Dedifferentiated amniotic fluid mesenchymal stem cell (primary cell): Measurements from ENCODE around the gene MYMK.

Source experiments
- DNase-seq: peaks from one replicate; pipeline ENCODE4 v3.0.0-alpha.2; 2016; ENCODE audit errors: extremely low spot score

MYMK gene

DNA sequence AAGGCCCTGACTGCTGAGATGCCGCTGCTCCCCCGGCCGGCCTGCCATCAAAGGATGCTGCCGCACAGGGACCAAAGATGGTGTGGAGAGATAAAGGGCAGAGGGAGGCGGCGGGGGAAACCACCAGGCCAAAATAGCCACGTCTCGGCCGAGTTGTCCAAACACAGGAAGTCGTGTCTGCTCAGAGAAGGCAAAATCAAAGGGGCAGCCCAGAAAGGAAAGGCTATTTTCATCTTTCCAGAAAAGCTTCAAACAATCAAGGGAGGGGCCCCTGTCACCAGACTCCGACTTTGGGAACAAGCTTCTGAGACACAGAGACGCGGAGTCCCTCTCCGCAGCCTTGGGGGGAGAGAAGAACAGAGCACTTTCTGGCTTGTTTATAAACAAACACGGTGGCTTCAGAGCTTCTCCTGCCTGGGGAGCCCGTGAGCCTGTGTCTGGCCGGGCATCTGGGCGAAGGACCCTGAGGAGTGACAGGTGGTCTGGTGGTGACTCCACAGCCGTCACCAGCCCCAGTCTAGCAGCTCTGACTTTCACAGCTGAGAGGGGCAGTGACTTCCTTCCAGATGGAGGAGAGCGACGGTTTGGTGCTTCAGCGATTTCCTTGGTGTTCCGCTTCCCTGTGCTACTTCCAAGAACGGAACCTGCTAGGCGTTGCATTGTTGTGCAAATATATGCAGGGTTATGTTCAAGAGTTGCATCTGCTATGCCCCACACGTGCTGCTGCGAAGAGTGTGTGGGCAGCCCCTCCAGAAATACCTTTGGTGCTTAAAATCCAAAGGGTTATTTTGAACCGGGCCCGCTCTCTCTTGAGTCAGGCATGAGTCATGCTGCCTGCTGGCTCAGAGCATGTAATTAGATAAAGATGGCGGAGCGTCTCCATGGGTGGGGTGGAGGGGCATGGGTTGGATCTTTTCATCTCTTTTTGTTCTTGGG lies 33.7 kb upstream of the MYMK start:
- peak; percentile 69 for DNase-seq

DNA sequence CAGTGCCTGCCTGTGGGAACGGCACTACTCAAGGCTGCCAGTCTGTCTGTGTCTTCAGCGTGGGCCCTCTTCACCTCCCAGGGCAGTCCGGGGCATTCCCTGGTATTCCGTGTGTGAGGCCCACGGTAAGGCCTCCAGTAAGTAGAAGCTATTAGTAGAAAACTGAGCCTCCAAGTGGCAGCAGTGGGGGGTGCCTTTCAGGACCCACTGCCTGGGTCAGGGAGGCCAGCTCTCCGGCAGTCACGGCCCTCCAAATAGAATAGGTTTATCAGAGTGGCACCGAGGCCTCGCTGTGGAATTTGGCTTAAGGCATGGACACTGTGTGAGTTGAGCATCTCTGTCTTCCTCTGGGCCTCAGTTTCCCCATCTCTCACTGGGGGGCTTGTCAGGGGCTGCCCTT lies 32.8 kb upstream of the MYMK start:
- no peak for DNase-seq

DNA sequence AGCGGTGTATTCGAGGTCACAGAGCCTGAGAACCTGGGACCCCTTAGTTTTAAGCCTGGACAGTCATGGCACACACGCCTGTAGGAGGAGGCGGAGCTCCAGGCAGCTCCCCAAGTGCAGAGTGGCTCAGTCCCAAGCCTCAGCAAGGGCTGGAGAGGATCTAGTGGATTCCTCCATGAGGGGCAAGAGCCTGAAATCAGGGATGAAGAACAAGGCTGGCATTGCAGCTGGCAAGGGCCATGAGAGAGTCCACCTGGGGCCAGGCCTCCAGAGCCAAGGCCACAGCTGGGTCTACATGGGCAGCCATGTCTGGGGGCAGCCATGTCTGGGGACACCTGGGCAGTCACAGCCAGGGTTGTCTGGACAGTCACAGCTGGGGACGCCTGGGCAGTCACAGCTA lies 31.6 kb upstream of the MYMK start:
- DNase-seq = no peak

DNA sequence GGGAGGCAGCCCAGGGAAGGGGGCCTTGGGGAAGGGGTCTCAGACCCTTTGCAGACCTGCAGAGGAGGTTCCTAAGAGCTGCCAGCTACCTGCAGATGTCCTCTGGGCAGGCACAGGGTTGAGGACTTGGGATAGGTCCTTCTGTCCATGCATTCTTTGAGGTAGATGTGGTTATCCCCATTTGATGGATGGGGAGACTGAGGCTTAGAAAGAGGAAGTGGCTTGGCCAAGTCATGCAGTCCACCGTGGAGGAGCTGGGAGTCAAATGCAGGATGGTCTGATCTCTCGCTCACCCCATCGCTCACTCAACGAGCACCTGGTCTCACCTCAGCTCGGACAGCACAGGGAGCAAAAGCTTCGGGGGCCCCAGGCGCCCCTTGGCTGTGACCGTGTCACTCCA lies 30.0 kb upstream of the MYMK start:
- no peak for DNase-seq

DNA sequence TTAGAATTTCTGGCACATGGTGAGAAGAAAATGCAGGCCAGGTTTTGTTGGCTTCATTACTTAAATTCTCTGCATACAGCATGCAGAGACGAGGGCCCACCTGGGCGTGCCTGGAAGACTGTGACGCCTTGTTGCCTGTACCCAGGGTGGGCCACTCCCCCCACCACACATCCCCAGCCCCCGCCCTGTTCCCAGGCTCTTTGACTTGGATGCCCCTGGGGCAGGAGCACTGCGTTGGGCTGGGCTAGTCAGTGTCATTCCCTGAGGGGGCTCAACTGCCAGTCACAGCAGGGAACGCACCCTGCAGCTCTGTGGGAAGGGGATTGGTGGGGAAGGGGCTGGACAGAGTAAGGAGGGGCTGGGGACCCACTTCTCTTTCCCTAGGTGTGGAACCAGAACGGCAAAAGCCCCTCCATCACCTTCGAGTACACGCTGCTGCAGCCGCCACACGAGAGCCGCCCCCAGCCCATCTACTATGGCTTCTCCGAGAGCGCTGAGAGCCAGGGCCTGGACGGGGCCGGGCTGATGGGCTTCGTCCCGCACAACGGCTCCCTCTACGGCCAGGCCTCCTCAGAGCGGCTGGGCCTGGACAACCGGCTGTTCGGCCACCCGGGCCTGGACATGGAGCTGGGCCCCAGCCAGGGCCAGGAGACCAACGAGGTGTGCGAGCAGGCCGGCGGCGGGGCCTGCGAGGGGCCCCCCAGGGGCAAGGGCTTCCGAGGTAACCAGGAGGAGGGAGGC lies 29.4 kb upstream of the MYMK start:
- no peak for DNase-seq

DNA sequence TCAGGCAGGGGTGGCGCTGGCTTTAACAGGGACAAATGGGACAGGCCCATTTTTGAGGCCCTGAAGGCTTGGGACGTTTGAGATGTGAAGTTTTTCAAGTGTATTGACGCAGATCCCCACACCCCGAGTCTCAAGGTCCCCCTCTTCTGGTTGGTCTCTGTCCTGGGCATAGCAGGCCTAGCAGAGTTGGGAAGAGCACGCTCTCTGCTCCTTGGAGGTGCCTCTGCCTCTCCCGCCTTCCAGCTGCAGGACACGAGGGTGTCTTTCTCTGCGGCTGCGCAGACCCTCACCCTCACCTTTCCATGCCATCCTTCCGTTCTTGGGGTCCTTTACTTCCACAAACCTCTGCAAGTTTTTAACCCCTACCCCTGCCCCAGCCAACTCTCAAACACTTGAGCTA lies 28.4 kb upstream of the MYMK start:
- no peak for DNase-seq

DNA sequence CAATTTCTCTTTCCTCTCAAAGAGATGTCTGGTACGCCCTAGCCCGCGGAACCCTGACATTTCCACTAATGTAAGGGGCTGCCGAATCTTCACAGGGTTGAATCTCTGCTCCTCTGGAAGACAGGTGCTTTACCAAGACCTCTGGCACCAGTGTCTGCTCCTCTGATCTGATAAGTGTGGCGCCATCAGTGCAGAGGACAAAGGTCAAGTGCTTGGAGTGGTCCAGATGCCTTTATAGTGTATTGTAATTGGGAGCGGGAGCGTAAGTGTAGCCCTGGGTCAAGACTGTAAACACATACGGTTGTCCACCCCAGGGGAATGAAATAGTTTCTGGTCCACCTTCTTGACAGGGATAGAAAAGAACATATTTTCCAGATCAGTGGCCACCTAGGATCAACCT lies 27.5 kb upstream of the MYMK start:
- DNase-seq = no peak

DNA sequence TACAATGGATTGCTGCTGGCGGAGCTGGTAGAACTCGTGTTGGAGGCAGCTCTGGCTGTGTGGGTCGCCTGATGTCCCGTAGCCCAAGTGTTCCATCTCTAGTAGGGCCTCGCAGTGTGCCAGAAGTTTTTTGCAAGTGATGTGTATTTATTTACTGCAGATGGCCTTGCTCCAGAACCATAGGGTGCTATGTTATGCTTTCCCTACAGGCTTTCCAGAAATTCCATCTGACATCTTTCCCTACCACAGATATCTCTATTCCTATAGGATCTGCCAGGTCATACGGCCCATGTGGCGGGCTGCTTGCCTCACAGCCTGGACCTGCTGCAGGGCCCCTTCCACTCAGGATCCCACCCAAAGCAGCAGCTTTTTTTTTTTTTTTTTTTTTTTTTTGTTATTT lies 26.7 kb upstream of the MYMK start:
- no peak for DNase-seq

DNA sequence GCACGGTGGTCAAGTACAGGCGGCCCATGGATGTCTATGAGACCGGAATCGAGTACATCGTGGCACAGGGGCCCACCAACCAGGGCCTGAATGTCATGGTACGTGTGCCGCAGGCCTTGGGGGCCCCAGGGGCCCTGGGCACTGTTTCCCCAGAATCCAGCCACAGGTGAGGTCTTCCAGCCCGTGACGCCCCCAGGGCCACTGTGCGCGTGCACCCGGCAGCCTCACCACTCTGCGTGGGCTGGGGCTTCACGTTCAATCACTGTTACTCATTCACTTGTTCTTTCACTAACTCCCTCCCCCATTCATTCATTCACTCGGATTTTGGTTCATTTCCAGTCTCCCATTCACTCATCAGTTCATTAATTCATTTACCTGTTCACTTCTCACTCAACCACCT lies 22.4 kb upstream of the MYMK start:
- no peak for DNase-seq

DNA sequence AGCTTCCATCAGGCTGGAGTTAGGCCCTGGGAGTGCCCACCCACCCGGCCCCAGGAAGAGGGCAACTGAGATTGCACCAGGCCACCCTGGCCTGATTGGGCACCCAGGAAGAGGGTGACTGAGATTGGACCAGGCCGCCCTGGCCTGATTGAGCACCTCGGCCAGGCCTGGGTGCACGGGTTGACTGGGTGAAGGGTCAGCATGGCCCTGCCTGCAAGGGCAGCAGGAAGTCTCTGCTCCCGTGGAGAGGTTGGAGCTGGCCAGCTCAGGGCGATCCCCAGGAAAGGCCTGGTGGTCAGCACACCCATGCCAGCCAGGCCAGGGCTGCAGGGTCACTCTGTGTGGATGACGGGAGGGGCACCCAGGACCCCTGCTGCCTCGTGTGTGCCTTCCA lies 21.5 kb upstream of the MYMK start:
- DNase-seq = no peak

DNA sequence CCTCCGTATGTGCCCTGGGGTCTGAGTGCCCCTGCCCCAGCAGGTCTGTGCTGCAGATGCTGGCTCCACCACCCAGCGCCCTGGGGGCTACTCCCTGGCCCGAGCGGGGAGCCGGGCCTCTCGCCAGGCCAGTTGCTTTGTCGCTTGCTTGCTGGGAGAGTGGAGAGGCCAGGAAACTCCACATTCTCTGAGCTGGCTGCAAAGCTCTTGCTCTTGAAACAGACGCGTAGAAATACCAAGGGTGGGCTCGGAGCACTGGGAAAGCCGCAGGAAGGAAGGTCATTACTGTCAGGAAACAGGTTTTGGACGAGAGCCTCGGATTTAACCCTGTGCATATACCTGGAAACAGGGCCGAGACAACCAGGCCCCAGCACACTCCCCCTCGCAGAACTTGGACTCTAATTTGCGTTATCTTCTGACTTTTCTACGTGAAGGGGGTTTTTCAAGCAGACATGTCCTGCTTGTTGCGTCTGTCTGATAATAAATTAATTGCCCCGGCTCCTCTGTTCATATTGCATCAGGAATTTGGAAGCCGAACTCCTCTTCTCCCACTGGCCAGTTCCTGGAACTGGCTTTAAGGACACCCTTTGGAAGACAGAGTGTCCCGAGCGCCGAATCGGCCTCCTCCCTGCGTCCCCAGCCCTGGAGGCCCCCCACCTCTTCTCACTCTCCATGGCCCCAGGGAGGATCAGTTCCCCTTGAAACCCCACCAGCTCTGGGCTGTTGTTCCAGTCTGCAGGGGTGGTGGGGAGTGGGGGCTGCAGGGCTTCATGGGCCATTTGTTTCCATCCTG lies 20.9 kb upstream of the MYMK start:
- DNase-seq = no peak

DNA sequence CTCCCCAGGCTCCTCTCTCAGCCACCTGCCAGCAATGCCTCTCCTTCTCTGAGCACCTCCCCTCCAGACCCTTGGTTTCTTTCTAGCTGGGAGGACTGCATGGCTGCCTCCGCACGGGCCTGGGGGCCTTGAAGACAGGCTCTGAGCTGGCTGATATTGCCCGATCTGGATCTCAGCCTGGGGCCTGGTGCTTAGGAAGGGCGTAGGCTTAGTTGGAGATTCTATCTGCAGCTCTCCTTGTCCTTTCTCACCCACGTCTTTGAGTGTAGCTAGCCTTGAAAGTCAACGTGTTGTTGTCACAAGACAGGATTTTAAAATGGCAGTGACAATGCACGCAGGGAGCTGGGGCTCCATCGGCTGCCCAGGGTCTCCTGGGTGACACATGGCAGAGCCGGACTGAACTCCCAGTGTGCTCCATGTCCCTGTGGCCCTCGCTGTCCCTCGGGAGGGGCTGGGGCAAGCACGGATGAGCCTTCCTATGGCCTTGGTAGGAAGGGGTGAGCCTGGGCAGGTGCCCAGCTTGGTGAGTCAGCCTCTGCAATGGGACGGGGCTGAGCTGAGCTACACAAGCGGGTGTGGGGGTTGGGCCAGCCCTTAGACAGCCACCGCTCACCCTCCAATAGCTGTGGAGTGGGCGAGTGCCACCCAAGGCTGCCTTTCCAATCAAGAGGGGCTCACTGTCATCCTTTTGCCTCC lies 19.2 kb upstream of the MYMK start:
- DNase-seq = no peak

DNA sequence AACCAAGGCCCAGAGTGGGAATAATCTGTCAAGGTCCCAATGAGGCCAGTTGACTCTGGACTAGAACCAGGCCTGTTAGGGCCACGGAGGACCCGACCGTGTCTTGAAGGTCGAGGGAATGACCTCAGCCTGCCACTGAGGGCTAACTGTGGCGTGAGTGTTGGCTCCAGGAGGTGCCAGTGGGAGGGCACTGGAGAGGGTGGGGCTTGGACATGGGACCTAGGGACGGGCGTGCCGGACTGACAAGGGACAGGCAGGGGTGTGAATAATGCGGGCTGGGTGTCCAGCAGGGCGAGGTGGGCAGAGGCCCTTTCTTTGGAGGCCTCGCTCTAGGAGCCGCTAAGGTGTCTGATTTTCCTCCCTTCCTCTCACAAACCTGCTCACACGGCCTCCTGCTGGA lies 17.2 kb upstream of the MYMK start:
- no peak for DNase-seq

DNA sequence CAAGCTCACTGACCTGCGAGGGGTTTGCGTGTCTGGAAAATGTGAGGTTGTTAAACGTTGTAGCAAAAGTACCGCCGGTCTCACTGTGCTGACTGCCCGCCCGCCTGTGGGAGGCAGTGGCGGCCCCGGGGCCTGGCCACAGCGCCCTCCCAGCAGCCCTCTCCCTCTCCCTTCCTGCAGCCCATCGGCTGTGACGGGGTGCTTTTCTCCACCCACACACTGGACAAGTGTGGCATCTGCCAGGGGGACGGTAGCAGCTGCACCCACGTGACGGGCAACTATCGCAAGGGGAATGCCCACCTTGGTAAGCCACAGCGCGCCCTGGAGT lies 15.9 kb upstream of the MYMK start:
- no peak for DNase-seq

DNA sequence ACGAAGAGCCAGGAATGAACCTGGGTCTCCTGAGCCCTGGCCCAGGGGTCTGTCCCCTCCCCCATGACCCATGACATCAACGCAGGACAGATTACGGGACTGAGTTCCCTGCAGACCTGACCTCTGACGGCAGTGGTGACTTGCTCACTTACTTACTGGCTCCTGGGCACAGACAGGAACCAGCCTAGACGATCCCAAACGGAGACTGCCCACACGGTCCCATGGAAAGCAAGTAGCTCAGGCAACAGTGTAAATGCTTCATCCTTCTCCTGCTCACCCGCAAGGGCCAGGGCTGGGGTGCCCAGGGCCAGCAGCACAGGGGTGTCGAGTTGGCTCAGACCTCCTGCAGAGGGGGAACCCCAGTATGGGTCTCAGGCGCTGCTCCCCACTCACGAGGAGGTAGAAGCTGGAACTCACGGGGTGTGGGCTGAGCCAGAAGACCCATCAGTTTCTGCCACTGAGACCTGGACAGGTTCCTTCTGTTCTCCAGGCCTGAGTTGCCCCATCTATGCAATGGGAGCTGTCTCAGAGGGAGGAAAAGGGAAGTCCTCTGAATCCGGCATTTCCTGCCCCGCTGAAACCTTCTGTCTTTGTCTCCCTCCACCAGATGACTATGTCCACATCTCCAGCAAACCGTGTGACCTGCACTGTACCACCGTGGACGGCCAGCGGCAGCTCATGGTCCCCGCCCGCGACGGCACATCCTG lies 15.4 kb upstream of the MYMK start:
- DNase-seq = no peak

DNA sequence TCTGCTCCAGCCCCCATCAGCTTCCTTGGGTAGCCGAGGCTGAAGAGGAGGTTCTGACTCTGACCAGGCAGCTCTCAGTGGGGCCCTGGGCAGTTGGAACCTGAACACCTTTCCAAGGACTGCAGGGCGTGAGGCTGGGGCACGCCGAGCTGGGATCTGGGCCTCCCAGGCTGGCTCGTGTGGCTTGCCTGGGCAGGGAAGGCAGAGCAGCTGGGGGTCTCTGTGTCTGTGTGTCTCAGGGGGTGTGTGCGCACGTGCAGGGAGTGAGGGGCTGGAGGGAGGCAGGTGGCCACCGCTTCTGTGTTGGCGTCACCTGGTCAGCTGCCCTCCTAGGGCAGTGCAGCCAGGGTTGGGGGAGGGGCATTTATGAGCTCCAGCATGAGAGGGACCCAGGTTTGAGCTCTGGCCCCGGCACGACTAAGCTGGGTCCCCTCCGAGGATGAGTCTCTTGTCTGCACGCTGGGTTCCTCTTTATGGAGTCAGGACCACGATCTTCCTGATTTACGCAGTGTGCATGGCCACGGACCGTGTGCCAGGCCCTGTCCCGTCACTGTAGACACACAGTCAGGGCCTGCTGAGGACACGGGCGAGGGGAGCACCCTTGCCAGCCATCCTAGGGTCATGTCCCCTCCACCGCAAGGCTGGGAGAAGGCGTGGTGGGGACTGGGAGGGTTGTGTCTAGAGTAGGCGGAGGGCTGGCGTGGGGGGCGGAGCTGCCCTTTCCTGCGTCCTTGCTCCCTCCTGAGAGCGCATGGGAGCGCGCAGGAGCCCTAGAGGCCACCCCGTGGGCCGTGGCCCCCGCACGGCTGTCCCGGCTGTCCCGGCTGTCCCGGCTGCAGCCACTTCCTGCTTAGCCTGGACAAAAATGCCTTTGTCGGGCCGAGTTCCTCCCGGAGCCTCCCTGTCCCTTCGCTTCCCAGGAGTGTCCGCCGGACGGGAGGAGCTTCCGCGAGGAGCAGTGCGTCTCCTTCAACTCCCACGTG lies 14.4 kb upstream of the MYMK start:
- DNase-seq = no peak

DNA sequence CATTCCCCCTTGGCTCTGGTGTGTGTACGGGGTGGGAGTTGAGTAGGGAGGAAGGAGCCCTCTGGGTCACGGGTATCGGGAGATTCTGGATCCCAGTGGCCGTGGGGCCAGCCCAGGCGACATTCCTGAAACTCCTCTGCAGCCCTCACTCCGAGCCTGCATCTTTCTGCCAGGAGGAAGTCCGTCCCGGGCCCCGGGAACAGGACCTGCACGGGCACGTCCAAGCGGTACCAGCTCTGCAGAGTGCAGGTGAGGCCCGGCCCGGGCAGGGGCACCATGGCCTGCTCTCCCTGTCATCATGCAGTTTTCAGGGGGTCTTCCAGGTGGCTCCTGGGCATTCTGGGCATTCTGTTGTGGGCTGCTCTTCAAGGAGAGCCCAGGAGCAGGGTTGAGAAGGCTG lies 13.4 kb upstream of the MYMK start:
- no peak for DNase-seq

DNA sequence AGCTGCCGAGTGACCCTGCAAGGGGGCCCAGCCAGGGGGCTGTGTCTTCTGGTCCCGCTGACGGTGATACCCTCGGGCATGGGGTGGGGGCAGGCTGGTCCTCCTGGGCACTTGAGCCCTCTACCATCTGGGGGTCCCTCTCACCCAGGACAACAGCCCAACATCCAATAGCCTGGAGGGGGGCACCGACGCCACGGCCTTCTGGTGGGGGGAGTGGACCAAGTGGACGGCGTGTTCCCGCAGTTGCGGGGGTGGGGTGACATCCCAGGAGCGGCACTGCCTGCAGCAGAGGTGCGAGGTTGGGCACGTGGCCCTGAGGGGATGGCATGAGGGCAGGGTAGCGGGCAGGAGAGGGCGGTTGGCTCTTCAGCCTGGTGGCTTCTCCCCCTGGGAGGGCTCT lies 12.5 kb upstream of the MYMK start:
- DNase-seq = no peak

DNA sequence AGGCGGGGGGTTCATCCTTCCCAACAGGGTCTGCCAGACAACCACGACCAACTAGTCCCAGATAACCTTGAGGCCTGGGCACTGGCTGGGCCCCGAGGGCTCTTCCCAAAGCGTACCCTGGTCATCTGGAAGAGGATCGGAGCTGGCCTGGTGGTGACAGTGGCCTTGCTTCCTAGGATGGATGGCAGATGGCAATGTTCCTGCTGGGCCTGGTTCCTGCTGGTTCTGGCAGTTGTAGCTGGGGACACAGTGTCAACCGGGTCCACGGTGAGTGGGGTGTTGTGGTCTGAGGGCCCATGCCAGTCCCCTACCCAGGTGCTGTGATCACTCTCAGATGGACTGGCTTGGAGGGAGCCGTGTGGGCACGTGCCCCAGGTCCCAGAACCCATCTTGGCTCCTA lies 11.8 kb upstream of the MYMK start:
- no peak for DNase-seq

DNA sequence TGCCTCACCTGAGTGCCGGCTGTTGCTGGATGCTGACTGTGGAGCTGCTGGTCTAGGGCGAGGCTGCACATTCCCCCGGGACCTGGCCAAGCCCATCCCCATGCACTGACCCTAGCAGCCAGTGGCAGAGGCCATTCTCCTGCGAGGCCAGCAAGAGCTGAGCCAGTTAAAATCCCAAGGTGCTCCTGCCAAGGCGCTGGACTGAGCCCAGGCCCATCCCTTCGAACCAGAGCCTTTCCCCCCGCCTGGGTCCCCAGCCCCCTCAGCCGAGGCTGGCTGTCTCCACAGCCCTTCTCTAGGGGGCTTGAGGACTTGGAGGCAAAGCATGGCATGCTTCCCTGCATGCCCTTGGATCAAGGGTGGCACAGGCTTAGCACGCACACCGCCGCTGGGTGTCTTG lies 11.3 kb upstream of the MYMK start:
- DNase-seq = no peak
